ENCODE data around the gene CD300A.
"Not testable (repeated sequence)": the region's sequence is repeated elsewhere in the genome, so short reads cannot be mapped to it uniquely, and the experiment has no call there.

The CD300A gene

GRCh38 chr17:74485022-74485743, 18.7 kb downstream of the CD300A start:
- Histone ChIP-seq H3K27me3 (ENCODE audit: insufficient read depth, poor library complexity, severe bottlenecking) (no peaks in the 10 kb centered on the region), H3K27ac (replicated peaks) (no peak overlapping the region), H3K4me3 (replicated peaks; ENCODE audit: insufficient read depth, low read length) (no peak overlapping the region)
- DNase-seq (ENCODE audit: low read depth in 1 of 2, low spot score in 1 of 2), result no peak
- no peak for TF ChIP-seq SPI1 (IDR thresholded peaks at IDR 0.05; ENCODE audit: borderline replicate concordance, low read depth)
- no peak for TF ChIP-seq REST (IDR thresholded peaks at IDR 0.05; ENCODE audit: insufficient replicate concordance, low read depth)
- no peak for TF ChIP-seq POLR2AphosphoS5 (IDR thresholded peaks at IDR 0.05; ENCODE audit: low read depth)
- TF ChIP-seq GABPA (IDR thresholded peaks at IDR 0.05; ENCODE audit: low read depth), result no peak
- TF ChIP-seq, protein P1, sequence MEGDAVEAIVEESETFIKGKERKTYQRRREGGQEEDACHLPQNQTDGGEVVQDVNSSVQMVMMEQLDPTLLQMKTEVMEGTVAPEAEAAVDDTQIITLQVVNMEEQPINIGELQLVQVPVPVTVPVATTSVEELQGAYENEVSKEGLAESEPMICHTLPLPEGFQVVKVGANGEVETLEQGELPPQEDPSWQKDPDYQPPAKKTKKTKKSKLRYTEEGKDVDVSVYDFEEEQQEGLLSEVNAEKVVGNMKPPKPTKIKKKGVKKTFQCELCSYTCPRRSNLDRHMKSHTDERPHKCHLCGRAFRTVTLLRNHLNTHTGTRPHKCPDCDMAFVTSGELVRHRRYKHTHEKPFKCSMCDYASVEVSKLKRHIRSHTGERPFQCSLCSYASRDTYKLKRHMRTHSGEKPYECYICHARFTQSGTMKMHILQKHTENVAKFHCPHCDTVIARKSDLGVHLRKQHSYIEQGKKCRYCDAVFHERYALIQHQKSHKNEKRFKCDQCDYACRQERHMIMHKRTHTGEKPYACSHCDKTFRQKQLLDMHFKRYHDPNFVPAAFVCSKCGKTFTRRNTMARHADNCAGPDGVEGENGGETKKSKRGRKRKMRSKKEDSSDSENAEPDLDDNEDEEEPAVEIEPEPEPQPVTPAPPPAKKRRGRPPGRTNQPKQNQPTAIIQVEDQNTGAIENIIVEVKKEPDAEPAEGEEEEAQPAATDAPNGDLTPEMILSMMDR (IDR thresholded peaks at IDR 0.05; ENCODE audit: insufficient read depth, low read length), result no peak

- Histone ChIP-seq H3K27ac (replicated peaks) (no peak overlapping the region), H3K4me3 (replicated peaks; ENCODE audit: insufficient read depth, low read length) (no peak overlapping the region), H3K27me3 (ENCODE audit: insufficient read depth, poor library complexity, severe bottlenecking) (no peaks in the 10 kb centered on the region)
- TF ChIP-seq, protein P1 (IDR thresholded peaks at IDR 0.05; ENCODE audit: insufficient read depth, low read length), result no peak
- TF ChIP-seq REST (IDR thresholded peaks at IDR 0.05; ENCODE audit: insufficient replicate concordance, low read depth), result no peak
- TF ChIP-seq GABPA (IDR thresholded peaks at IDR 0.05; ENCODE audit: low read depth), result no peak
- no peak for TF ChIP-seq SPI1 (IDR thresholded peaks at IDR 0.05; ENCODE audit: borderline replicate concordance, low read depth)
- TF ChIP-seq POLR2AphosphoS5 (IDR thresholded peaks at IDR 0.05; ENCODE audit: low read depth), result no peak
- DNase-seq (ENCODE audit: low read depth in 1 of 2, low spot score in 1 of 2), result no peak
Measured at GRCh38 chr17:74485841-74486240, 19.4 kb downstream of the CD300A start.

GRCh38 chr17:74488276-74488675, 21.8 kb downstream of the CD300A start:
- not testable (repeated sequence) for DNase-seq (ENCODE audit: low read depth in 1 of 2, low spot score in 1 of 2); H3K27ac ChIP-seq (replicated peaks); H3K27me3 ChIP-seq (ENCODE audit: insufficient read depth, poor library complexity, severe bottlenecking); H3K4me3 ChIP-seq (replicated peaks; ENCODE audit: insufficient read depth, low read length)

GRCh38 chr17:74490716-74491115, 24.3 kb downstream of the CD300A start:
- no peak for TF ChIP-seq SPI1 (IDR thresholded peaks at IDR 0.05; ENCODE audit: borderline replicate concordance, low read depth)
- no peak for TF ChIP-seq REST (IDR thresholded peaks at IDR 0.05; ENCODE audit: insufficient replicate concordance, low read depth)
- no peak for TF ChIP-seq GABPA (IDR thresholded peaks at IDR 0.05; ENCODE audit: low read depth)
- TF ChIP-seq, protein P1 (IDR thresholded peaks at IDR 0.05; ENCODE audit: insufficient read depth, low read length), result no peak
- TF ChIP-seq POLR2AphosphoS5 (IDR thresholded peaks at IDR 0.05; ENCODE audit: low read depth), result no peak
- no peak for DNase-seq (ENCODE audit: low read depth in 1 of 2, low spot score in 1 of 2)
- no peaks in the 10 kb centered on the region for H3K27me3 ChIP-seq (ENCODE audit: insufficient read depth, poor library complexity, severe bottlenecking)
- H3K4me3 ChIP-seq (replicated peaks; ENCODE audit: insufficient read depth, low read length), result no peak overlapping the region
- no peak overlapping the region for H3K27ac ChIP-seq (replicated peaks)
